Activated CD4-positive, alpha-beta T cell treated with anti-CD3 and anti-CD28 coated beads, Interleukin-2, amount 10 ng/mL, durations not matched to agents 24 days and 14 days (primary cell): ENCODE results near the gene OR1B1. TPM values are rescaled to one million over a fixed set of nuclear protein-coding genes. Genes with fewer than 3 reads are reported as not detected.

ENCODE experiments used
- total RNA-seq: library from RNA; stranded (reverse); gene quantifications from 2 replicates; pipeline ENCODE4 v1.2.3, GENCODE V29; 2022

The OR1B1 gene
- total RNA-seq, 1 donor from 2014 or later: not detected

Other genes with a start within 250 kb of the OR1B1 start
- not detected in 2 replicates for gene OR1J1, start 179.7 kb downstream of the OR1B1 start, total RNA-seq
- not detected in 2 replicates for gene OR1J2, start 146.8 kb downstream of the OR1B1 start, total RNA-seq
- 0.21 TPM in 1 of 2 replicates, not detected in the other for gene OR1J4, start 138.5 kb downstream of the OR1B1 start, total RNA-seq
- gene OR1N1, start 130.3 kb downstream of the OR1B1 start, total RNA-seq: not detected in 2 replicates
- not detected in 2 replicates for gene OR1N2, start 104.5 kb downstream of the OR1B1 start, total RNA-seq
- not detected in 2 replicates for gene OR1L8, start 74.2 kb downstream of the OR1B1 start, total RNA-seq
- not detected in 2 replicates for gene OR1Q1, start 42.9 kb downstream of the OR1B1 start, total RNA-seq
- not detected in 2 replicates for gene OR1L1, start 4.1 kb upstream of the OR1B1 start, total RNA-seq
- gene OR1L3, start 17.5 kb upstream of the OR1B1 start, total RNA-seq: not detected in 2 replicates
- not detected in 2 replicates for gene OR1L4, start 66.4 kb upstream of the OR1B1 start, total RNA-seq
- gene OR1L6, start 84.7 kb upstream of the OR1B1 start, total RNA-seq: not detected in 2 replicates
- not detected in 2 replicates for gene OR5C1, start 131.3 kb upstream of the OR1B1 start, total RNA-seq
- gene OR1K1, start 142.5 kb upstream of the OR1B1 start, total RNA-seq: not detected in 2 replicates
- gene PDCL, start 171.0 kb upstream of the OR1B1 start, total RNA-seq: 21.1 TPM in 2 replicates
- gene RC3H2, start 247.7 kb upstream of the OR1B1 start, total RNA-seq: 39.7 and 40.2 TPM in 2 replicates